ENCODE results near the gene KATNAL1. TPM values are rescaled to one million over a fixed set of nuclear protein-coding genes. Genes with fewer than 3 reads are reported as not detected.

Gene KATNAL1
- total RNA-seq, 1 donor from 2014 or later, result 95.3 TPM

- no peak for DNase-seq (ENCODE audit: low spot score)
- intact Hi-C loops (cut with DNase I), result loop anchor here (5.0 kb wide), 1 partner anchor 203 kb away; no protein-coding TSS in a partner anchor
These were observed 27.5 kb upstream of the KATNAL1 start for GRCh38 chr13:30334663-30335386.

- intact Hi-C loops (cut with DNase I), result loop anchor here (5.0 kb wide), 1 partner anchor 201 kb away; no protein-coding TSS in a partner anchor
- no peak for DNase-seq (ENCODE audit: low spot score)
These were observed 26.3 kb upstream of the KATNAL1 start for GRCh38 chr13:30333616-30334015.

GRCh38 chr13:30332456-30333143 lies 25.2 kb upstream of the KATNAL1 start:
- intact Hi-C loops (cut with DNase I), result loop anchor here (5.0 kb wide), 1 partner anchor 200 kb away; no protein-coding TSS in a partner anchor

GRCh38 chr13:30331331-30331771 lies 24.0 kb upstream of the KATNAL1 start:
- DNase-seq (ENCODE audit: low spot score), result no peak
- intact Hi-C loops (cut with DNase I), result loop anchor here (5.0 kb wide), 1 partner anchor 199 kb away; no protein-coding TSS in a partner anchor

More at GRCh38 chr13:30332456-30333143, 25.2 kb upstream of the KATNAL1 start:
- DNase-seq (ENCODE audit: low spot score), result no peak

- intact Hi-C loops (cut with DNase I), result no loop called here
- no peak for DNase-seq (ENCODE audit: low spot score)
These were observed 21.7 kb upstream of the KATNAL1 start for GRCh38 chr13:30329009-30329585.

GRCh38 chr13:30325668-30326067 lies 18.3 kb upstream of the KATNAL1 start:
- DNase-seq (ENCODE audit: low spot score), result no peak
- intact Hi-C loops (cut with DNase I), result no loop called here

GRCh38 chr13:30323524-30323923 lies 16.2 kb upstream of the KATNAL1 start:
- intact Hi-C loops (cut with DNase I), result no loop called here

GRCh38 chr13:30322428-30322827 lies 15.1 kb upstream of the KATNAL1 start:
- DNase-seq (ENCODE audit: low spot score), result no peak
- intact Hi-C loops (cut with DNase I), result no loop called here

More at GRCh38 chr13:30323524-30323923, 16.2 kb upstream of the KATNAL1 start:
- no peak for DNase-seq (ENCODE audit: low spot score)

- no peak for DNase-seq (ENCODE audit: low spot score)
- intact Hi-C loops (cut with DNase I), result no loop called here
These were observed 13.9 kb upstream of the KATNAL1 start for GRCh38 chr13:30321256-30321655.

GRCh38 chr13:30319655-30320054 lies 12.3 kb upstream of the KATNAL1 start:
- no peak for DNase-seq (ENCODE audit: low spot score)
- intact Hi-C loops (cut with DNase I), result no loop called here

- intact Hi-C loops (cut with DNase I), result no loop called here
- no peak for DNase-seq (ENCODE audit: low spot score)
These were observed 11.8 kb upstream of the KATNAL1 start for GRCh38 chr13:30319130-30319529.

- intact Hi-C loops (cut with DNase I), result no loop called here
- no peak for DNase-seq (ENCODE audit: low spot score)
These were observed 10.7 kb upstream of the KATNAL1 start for GRCh38 chr13:30318026-30318425.

GRCh38 chr13:30314562-30314961 lies 7.2 kb upstream of the KATNAL1 start:
- DNase-seq (ENCODE audit: low spot score), result no peak
- intact Hi-C loops (cut with DNase I), result no loop called here

- intact Hi-C loops (cut with DNase I), result no loop called here
- DNase-seq (ENCODE audit: low spot score), result no peak
These were observed 6.7 kb upstream of the KATNAL1 start for GRCh38 chr13:30314069-30314468.

- intact Hi-C loops (cut with DNase I), result no loop called here
- DNase-seq (ENCODE audit: low spot score), result no peak
These were observed 6.0 kb upstream of the KATNAL1 start for GRCh38 chr13:30313311-30313710.

GRCh38 chr13:30312904-30313303 lies 5.6 kb upstream of the KATNAL1 start:
- intact Hi-C loops (cut with DNase I), result no loop called here
- no peak for DNase-seq (ENCODE audit: low spot score)

GRCh38 chr13:30308548-30308947 lies 1.2 kb upstream of the KATNAL1 start:
- no peak for DNase-seq (ENCODE audit: low spot score)
- intact Hi-C loops (cut with DNase I), result loop anchor here (5.0 to 10.0 kb wide), 2 partner anchors 116 to 309 kb away; partner anchors contain the start of genes UBE2L5 and USPL1

GRCh38 chr13:30307971-30308290 lies 580 bp upstream of the KATNAL1 start:
- intact Hi-C loops (cut with DNase I), result loop anchor here (5.0 to 10.0 kb wide), 2 partner anchors 117 to 309 kb away; partner anchors contain the start of genes UBE2L5 and USPL1
- DNase-seq (ENCODE audit: low spot score), result no peak

- intact Hi-C loops (cut with DNase I), result loop anchor here (5.0 to 10.0 kb wide), 2 partner anchors 118 to 311 kb away; partner anchors contain the start of genes UBE2L5 and USPL1
- peak; percentile 96 for DNase-seq (ENCODE audit: low spot score)
These were observed 573 bp downstream of the KATNAL1 start for GRCh38 chr13:30306762-30307193.

GRCh38 chr13:30305456-30305970 lies 1.8 kb downstream of the KATNAL1 start:
- intact Hi-C loops (cut with DNase I), result loop anchor here (5.0 to 10.0 kb wide), 2 partner anchors 119 to 312 kb away; partner anchors contain the start of genes UBE2L5 and USPL1
- no peak for DNase-seq (ENCODE audit: low spot score)

Data from cardiac septum (tissue), 1 donor.